Tibial nerve (tissue), 4 donors: ENCODE data around the gene DES. TPM values are rescaled to one million over a fixed set of nuclear protein-coding genes. Genes with fewer than 3 reads are reported as not detected.

ENCODE experiments used
- DNase-seq, 2 donors: peaks; one replicate each; pipeline ENCODE4 v3.0.0-alpha.2; 2019; ENCODE audit warnings: low spot score in 2 of 2
- H3K27ac ChIP-seq, 4 donors: fragments of 200-600 bp; sonication (generic) in 3 of 4; one replicate each; pipeline ENCODE4 v1.5.1; 2017 to 2019; ENCODE audit warnings: mild to moderate bottlenecking in 1 of 4
- H3K27me3 ChIP-seq, 2 donors: fragments of 200-600 bp; sonication (generic) in 1 of 2; one replicate each; pipeline versions ENCODE4 v1.5.1 to v1.6.0; 2017 to 2019
- H3K36me3 ChIP-seq, 3 donors: fragments of 200-600 bp; sonication (generic); one replicate each; pipeline ENCODE4 v1.5.1; 2018 to 2019
- H3K4me1 ChIP-seq, 4 donors: fragments of 200-600 bp; sonication (generic) in 3 of 4; one replicate each; pipeline ENCODE4 v1.5.1; 2017 to 2019
- H3K4me3 ChIP-seq, 4 donors: fragments of 200-600 bp; sonication (generic) in 3 of 4; one replicate each; pipeline ENCODE4 v1.5.1; 2017 to 2019; ENCODE audit warnings: mild to moderate bottlenecking in 1 of 4, moderate library complexity in 1 of 4
- H3K9me3 ChIP-seq, 4 donors: fragments of 200-600 bp; sonication (generic) in 3 of 4; one replicate each; pipeline ENCODE4 v1.5.1; 2017 to 2019
- EP300 ChIP-seq, 2 donors: sonication (generic); formaldehyde crosslinking; IDR thresholded peaks; one replicate each; pipeline ENCODE4 v1.6.1; 2017; ENCODE audit warnings: antibody characterized with exemption in 2 of 2, mild to moderate bottlenecking in 1 of 2
- POLR2A ChIP-seq, 2 donors: fragments of 450-650 bp; IDR thresholded peaks; one replicate each; pipeline ENCODE4 v1.6.1; 2017; ENCODE audit warnings: antibody characterized with exemption in 2 of 2, mild to moderate bottlenecking in 2 of 2, moderate library complexity in 2 of 2
- whole genome bisulfite sequencing, 2 donors: methylation state at CpG; one replicate each; pipeline ENCODE4 v1.1.5; 2018; 5-methylcytosine and 5-hydroxymethylcytosine counted together
- total RNA-seq, 4 donors: library from RNA; depleted of rRNA; stranded (reverse); fragments of >200 nt; gene quantifications; one replicate each; pipeline ENCODE4 v1.1.0, GENCODE V29; 2016
- TF ChIP-seq, protein P1 (sequence below), 5 experiments: fragments of 200-600 bp in 3 of 5; fragments of 450-650 bp in 2 of 5; sonication (generic) in 3 of 5; IDR thresholded peaks; one replicate each; pipeline ENCODE4 v1.5.1; 2016 to 2019; ENCODE audit warnings: antibody characterized with exemption in 5 of 5, mild to moderate bottlenecking in 3 of 5, moderate library complexity in 2 of 5

DES gene
- total RNA-seq, 4 donors from 2014 or later, result 20.7 to 50.4 (median 25.0) TPM

DNA sequence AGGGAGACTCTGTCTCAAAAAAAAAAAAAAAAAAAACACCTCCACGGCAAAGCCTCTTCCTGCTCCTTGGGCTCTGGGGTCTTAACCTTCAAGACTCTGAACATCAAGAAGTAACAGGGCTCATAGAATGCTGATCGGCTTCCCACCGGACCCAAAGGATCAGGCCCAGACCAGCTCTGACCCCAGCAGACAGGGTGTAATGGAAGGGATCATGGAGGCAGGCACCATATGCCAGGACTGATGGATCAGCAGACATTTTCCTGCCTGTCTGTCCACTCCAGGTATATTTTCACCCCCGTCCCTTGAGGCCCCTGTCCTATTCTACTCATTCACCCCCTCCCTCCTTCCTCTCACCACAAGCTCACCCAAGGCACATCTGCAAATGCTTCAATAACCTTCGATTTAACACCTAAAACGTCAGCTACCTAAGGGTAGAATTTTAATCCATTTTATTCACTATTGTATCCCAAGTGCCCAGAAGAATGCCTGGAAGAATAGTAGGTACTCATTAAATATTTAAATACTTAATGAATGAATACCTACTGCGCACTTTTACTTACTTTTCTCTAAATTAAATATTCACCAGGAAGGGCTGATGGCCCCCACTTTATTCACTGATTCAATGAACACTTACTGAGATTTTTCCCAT is 11.9 kb downstream of the DES start:
- H3K27ac ChIP-seq, result no peak overlapping the region
- H3K9me3 ChIP-seq, result no peaks in the 10 kb centered on the region
- no peaks in the 10 kb centered on the region for H3K36me3 ChIP-seq
- TF ChIP-seq, protein P1, sequence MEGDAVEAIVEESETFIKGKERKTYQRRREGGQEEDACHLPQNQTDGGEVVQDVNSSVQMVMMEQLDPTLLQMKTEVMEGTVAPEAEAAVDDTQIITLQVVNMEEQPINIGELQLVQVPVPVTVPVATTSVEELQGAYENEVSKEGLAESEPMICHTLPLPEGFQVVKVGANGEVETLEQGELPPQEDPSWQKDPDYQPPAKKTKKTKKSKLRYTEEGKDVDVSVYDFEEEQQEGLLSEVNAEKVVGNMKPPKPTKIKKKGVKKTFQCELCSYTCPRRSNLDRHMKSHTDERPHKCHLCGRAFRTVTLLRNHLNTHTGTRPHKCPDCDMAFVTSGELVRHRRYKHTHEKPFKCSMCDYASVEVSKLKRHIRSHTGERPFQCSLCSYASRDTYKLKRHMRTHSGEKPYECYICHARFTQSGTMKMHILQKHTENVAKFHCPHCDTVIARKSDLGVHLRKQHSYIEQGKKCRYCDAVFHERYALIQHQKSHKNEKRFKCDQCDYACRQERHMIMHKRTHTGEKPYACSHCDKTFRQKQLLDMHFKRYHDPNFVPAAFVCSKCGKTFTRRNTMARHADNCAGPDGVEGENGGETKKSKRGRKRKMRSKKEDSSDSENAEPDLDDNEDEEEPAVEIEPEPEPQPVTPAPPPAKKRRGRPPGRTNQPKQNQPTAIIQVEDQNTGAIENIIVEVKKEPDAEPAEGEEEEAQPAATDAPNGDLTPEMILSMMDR (IDR thresholded peaks at IDR 0.05), result no peak
- no peak for TF ChIP-seq POLR2A (IDR thresholded peaks at IDR 0.05)
- WGBS, 2 donors, result 83 to 87% methylated on average over 7 of the region's 7 CpGs
- DNase-seq, result no peak
- H3K4me3 ChIP-seq, result no peak overlapping the region
- H3K4me1 ChIP-seq, result peaks cover 0 to 6% (median 2%) of the 10 kb centered on the region in 4 donors
- peaks cover 0 to 16% of the 10 kb centered on the region in 2 donors for H3K27me3 ChIP-seq

DNA sequence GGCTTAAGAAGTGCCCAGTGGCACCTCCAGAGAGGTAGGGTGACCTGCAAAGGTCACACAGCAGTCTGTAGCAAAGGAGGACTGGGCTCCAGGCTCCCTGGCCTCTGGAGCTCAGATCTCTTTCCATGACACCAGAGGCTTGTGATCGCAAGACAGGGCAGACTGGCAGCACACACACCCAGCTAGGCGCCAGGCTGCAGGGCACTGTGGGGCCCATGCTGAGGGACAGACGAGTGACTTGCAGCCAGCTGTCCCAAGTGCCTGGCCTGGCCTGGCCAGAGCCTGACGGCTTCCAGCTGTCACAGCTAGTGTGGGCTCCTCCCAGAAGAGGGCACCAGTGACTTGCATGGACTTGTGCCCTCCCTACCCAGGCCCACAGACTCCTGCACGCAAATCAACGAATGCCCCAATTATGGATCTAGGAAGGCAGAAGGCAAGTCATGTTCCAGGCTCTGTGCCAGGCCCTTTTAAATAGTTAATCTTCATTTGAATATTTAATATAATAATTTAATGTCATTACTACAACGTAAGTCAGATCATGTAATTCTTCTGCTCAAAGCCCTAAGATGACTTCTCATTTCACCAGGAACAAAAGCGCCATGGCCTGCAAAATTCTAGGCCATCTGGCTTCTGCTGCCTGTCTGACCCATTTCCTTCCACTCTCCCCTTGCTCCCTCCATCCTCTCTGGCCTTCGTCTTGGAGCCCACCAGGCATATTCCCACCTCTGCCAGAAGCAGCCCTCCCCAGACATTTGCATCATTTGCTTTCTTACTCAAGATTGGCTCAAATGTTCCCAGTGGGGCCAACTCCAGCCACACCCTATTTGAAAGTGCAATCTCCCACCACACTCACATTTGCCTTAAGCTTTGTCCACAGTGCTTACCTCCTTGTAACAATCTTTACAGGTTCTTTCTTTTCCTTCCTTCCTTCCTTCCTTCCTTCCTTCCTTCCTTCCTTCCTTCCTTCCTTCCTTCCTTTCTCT is 12.7 kb downstream of the DES start:
- no peaks in the 10 kb centered on the region for H3K9me3 ChIP-seq
- H3K27me3 ChIP-seq, result peaks cover 0 to 25% of the 10 kb centered on the region in 2 donors
- no peak overlapping the region for H3K4me3 ChIP-seq
- whole genome bisulfite sequencing, 2 donors, result 46 to 53% methylated on average over 8 to 9 of the region's 9 CpGs
- no peak for DNase-seq
- peaks cover 0 to 10% (median 4%) of the 10 kb centered on the region in 4 donors for H3K4me1 ChIP-seq
- no peak overlapping the region for H3K27ac ChIP-seq
- H3K36me3 ChIP-seq, result no peaks in the 10 kb centered on the region
- TF ChIP-seq EP300 (IDR thresholded peaks at IDR 0.05), result no peak
- TF ChIP-seq POLR2A (IDR thresholded peaks at IDR 0.05), result no peak
- TF ChIP-seq, protein P1 (IDR thresholded peaks at IDR 0.05), result no peak

DNA sequence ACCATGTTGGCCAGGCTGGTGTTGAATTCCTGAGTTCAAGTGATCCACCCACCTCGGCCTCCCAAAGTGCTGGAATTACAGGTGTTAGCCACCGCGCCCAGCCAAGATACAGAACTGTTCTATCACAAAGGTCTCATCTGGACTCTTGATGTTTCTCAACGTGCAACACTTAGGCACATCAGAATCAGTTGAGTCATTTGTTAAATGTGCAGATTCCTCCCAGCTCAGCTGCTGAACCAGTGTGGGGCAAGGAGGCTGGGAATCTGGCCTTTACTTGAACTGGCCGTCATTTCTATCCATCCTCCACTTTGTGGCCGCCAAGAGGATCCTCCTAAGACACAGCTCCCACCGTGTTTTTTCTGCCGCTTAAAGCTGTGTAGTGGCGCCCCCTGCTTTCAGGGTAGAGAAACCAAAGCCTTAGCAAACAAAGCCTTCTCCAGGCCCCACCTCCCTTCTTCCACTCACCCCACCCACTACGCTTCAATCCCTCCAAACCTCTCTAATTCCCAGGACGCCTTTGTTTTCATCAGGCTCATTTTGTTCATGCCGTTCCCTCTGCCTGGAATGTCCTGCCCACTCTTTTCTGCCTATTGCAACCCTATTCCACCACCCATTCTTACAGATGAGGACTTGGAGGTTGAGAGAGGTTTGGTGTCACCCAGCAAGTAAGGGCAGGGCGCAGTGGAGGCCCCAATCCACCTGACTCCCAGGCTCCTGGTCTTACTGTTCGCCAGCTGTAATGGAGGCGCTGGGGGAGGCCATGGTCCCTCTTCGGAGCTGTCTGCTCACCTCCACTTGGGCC is 15.7 kb downstream of the DES start:
- Histone ChIP-seq H3K27me3 (peaks cover 0 to 41% of the 10 kb centered on the region in 2 donors), H3K4me1 (peaks cover 0 to 10% (median 4%) of the 10 kb centered on the region in 4 donors), H3K4me3 (no peak overlapping the region), H3K9me3 (no peaks in the 10 kb centered on the region), H3K27ac (peak overlapping the region in 1 of 4 donors; percentile 18), H3K36me3 (no peaks in the 10 kb centered on the region)
- TF ChIP-seq, protein P1 (IDR thresholded peaks at IDR 0.05), result no peak
- no peak for TF ChIP-seq POLR2A (IDR thresholded peaks at IDR 0.05)
- no peak for TF ChIP-seq EP300 (IDR thresholded peaks at IDR 0.05)
- 77% methylated on average over 16 of the region's 16 CpGs for WGBS, 2 donors
- DNase-seq, result no peak

DNA sequence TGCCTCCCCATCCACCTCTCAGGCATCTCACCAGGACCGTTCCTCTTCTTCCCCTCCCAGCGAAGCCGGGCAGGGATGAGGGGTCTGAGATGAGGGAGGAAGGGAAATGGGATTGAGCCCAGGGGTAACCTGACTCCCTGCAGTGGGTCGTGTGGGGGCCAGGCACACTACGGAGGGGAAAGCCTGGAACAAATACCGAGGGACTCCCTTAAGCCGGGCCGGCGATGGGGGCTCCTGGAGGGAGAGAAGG is 16.2 kb downstream of the DES start:
- TF ChIP-seq, protein P1 (IDR thresholded peaks at IDR 0.05), result no peak
- TF ChIP-seq POLR2A (IDR thresholded peaks at IDR 0.05) (no peak), EP300 (IDR thresholded peaks at IDR 0.05) (no peak)
- Histone ChIP-seq H3K9me3 (no peaks in the 10 kb centered on the region), H3K27me3 (peaks cover 0 to 46% of the 10 kb centered on the region in 2 donors), H3K27ac (peak overlapping the region in 1 of 4 donors; percentile 18), H3K36me3 (no peaks in the 10 kb centered on the region), H3K4me3 (no peak overlapping the region), H3K4me1 (peaks cover 0 to 10% (median 4%) of the 10 kb centered on the region in 4 donors)
- 38 to 53% methylated on average over 6 to 9 of the region's 9 CpGs for WGBS, 2 donors
- no peak for DNase-seq
